HFFc6 (cell line): Measurements from ENCODE around the gene ASPG. TPM values are rescaled to one million over a fixed set of nuclear protein-coding genes. Genes with fewer than 3 reads are reported as not detected.

Experiments used
- DNase-seq: peaks from one replicate; pipeline ENCODE4 v3.0.0-alpha.2; 2018
- H3K27ac Mint-ChIP-seq: 2 replicates; pipeline ENCODE4 v1.8.0; 2020; ENCODE audit warnings: mild to moderate bottlenecking, mixed read lengths
- H3K27me3 Mint-ChIP-seq: 2 replicates; pipeline ENCODE4 v1.8.0; 2021; ENCODE audit warnings: mild to moderate bottlenecking, moderate library complexity, mixed read lengths; ENCODE audit not compliant: insufficient read depth
- H3K36me3 Mint-ChIP-seq: 2 replicates; pipeline ENCODE4 v1.8.0; 2021; ENCODE audit warnings: low read depth, mixed read lengths
- H3K4me1 Mint-ChIP-seq: 2 replicates; pipeline ENCODE4 v1.8.0; 2020; ENCODE audit warnings: low read depth, mixed read lengths
- H3K4me3 Mint-ChIP-seq: 2 replicates; pipeline ENCODE4 v1.8.0; 2020; ENCODE audit warnings: mild to moderate bottlenecking, moderate library complexity, mixed read lengths
- H3K9me3 Mint-ChIP-seq: 2 replicates; pipeline ENCODE4 v1.8.0; 2020; ENCODE audit warnings: mild to moderate bottlenecking, mixed read lengths
- CTCF ChIP-seq: fragments of 200-600 bp; sonication (generic); IDR thresholded peaks from 2 replicates; pipeline ENCODE4 v1.5.0; 2021; ENCODE audit warnings: antibody characterized with exemption, mild to moderate bottlenecking
- total RNA-seq, 6 experiments: library from RNA; stranded (reverse); fragmentation: NEBNext Ultra II Directional; extraction: Animal tissue kit (Norgen Biotek cat#: 25700); gene quantifications; 2 replicates in 1 of 6; 3 replicates in 5 of 6; pipeline ENCODE4 v1.2.3, GENCODE V29; 2021

The ASPG gene
- total RNA-seq, 6 experiments from 2014 or later, result not detected

GRCh38 chr14:104105071-104105821, 19.7 kb downstream of the ASPG start:
- no peaks in the 10 kb centered on the region for H3K9me3 Mint-ChIP-seq
- H3K27me3 Mint-ChIP-seq, result peaks cover 6% of the 10 kb centered on the region
- no peak overlapping the region for H3K4me3 Mint-ChIP-seq
- no peaks in the 10 kb centered on the region for H3K36me3 Mint-ChIP-seq
- H3K27ac Mint-ChIP-seq, result no peak overlapping the region
- no peak for DNase-seq
- no peaks in the 10 kb centered on the region for H3K4me1 Mint-ChIP-seq
- TF ChIP-seq CTCF, result no peak

- H3K9me3 Mint-ChIP-seq, result no peaks in the 10 kb centered on the region
- H3K4me1 Mint-ChIP-seq, result no peaks in the 10 kb centered on the region
- no peak overlapping the region for H3K27ac Mint-ChIP-seq
- peaks cover 6% of the 10 kb centered on the region for H3K27me3 Mint-ChIP-seq
- TF ChIP-seq CTCF, result no peak
- DNase-seq, result no peak
- no peaks in the 10 kb centered on the region for H3K36me3 Mint-ChIP-seq
- no peak overlapping the region for H3K4me3 Mint-ChIP-seq
Measured at GRCh38 chr14:104105822-104106470, 20.4 kb downstream of the ASPG start.

GRCh38 chr14:104106471-104106991, 21.0 kb downstream of the ASPG start:
- peaks cover 6% of the 10 kb centered on the region for H3K27me3 Mint-ChIP-seq
- H3K4me1 Mint-ChIP-seq, result no peaks in the 10 kb centered on the region
- no peak for TF ChIP-seq CTCF
- no peak for DNase-seq
- H3K27ac Mint-ChIP-seq, result no peak overlapping the region
- H3K9me3 Mint-ChIP-seq, result no peaks in the 10 kb centered on the region
- no peaks in the 10 kb centered on the region for H3K36me3 Mint-ChIP-seq
- no peak overlapping the region for H3K4me3 Mint-ChIP-seq

GRCh38 chr14:104107101-104107581, 21.6 kb downstream of the ASPG start:
- no peak for TF ChIP-seq CTCF
- Mint-ChIP-seq H3K36me3 (no peaks in the 10 kb centered on the region), H3K9me3 (no peaks in the 10 kb centered on the region), H3K27ac (no peak overlapping the region), H3K4me3 (no peak overlapping the region), H3K4me1 (no peaks in the 10 kb centered on the region), H3K27me3 (peaks cover 3% of the 10 kb centered on the region)
- no peak for DNase-seq

GRCh38 chr14:104107611-104108569, 22.4 kb downstream of the ASPG start:
- no peak for DNase-seq
- no peaks in the 10 kb centered on the region for H3K9me3 Mint-ChIP-seq
- no peak for TF ChIP-seq CTCF
- H3K27me3 Mint-ChIP-seq, result peaks cover 3% of the 10 kb centered on the region
- H3K27ac Mint-ChIP-seq, result no peak overlapping the region
- H3K4me3 Mint-ChIP-seq, result no peak overlapping the region
- no peaks in the 10 kb centered on the region for H3K4me1 Mint-ChIP-seq
- H3K36me3 Mint-ChIP-seq, result no peaks in the 10 kb centered on the region
